HG03095 (cell line): ENCODE results near the gene MACO1.

Experiments
- ATAC-seq: cut with Tn5 transposase; IDR thresholded peaks from one replicate; pipeline ENCODE4 v1.9.1; 2021; ENCODE audit warnings: moderate library complexity; ENCODE audit not compliant: unreplicated experiment

MACO1 gene

DNA sequence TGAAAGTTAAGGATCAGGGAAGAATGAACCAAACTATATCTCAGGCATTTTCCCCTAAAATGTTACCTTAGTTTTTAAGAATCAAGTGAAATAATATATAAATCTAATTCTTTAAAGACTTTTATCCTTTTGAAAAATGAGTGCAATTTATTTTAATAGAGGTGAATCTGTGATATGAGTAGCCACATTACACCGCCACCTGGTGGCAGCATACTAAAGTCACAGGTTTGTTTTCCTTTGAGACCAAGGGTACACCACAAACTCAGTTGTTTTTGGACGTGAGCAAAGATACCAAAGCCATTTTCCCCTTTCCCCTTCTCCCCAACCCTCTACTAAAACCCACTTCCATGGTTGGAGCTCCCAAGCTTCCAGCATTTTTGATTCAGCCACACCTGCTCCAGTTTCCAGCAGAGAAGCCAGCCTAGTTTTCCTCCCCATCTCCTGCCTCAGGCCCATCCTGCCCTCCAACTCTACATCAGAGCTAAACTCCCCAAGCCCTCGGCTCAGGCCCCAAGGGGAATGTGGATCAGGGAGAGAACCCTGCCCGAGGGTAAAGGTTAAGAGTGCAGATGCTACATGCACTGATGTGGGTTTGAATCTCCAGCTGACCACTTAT is 89.9 kb downstream of the MACO1 start:
- ATAC-seq, result no peak

DNA sequence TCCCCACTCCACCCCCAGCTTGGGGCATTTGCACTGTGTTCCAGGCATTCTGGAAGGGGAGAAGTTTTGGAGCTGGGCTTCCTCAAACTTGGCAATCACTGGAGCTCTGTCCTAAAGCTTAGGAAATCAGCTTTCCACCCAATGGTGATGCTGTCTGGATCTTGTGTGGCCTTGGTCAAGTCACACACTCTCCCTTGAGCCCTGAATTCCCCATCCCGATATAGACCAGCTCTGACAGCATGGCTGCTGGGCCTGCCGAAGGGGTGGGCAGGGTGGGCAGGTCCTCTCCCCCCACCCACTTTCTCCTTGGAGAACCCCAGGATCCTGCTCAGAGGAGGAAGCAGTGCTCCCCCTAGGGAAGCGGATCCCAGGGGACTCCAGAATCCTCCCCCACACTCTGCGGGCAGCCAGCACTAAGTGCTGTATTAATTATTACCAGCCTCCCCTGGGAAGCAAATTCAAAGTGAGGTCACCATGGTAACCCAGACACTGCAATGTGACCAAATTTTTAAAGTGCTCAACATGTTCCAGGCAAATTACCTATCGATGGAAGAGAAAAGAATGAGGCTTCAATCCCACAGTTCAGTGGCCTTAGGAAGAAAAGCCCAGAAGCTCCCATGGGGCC is 91.4 kb downstream of the MACO1 start:
- no peak for ATAC-seq

- no peak for ATAC-seq
Observed at GRCh38 chr1:25523542-25523941, 92.8 kb downstream of the MACO1 start.

- no peak for ATAC-seq
Observed at GRCh38 chr1:25524568-25525360, 94.1 kb downstream of the MACO1 start.

DNA sequence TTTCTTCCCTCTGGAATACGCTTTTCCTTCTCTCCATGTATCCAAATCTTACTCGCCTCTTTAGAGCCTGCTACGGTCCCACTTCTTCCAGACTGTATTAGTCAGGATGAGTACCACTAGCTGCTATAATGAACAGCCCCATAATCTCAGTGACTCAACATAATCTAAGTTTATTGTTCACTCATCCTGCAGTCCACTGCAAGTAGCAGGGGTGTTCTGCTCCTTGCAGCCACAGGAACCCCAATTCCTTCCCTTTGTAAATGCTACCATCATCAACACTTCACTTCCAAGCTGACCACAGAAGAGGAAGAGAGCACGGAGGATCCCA is 94.6 kb downstream of the MACO1 start:
- no peak for ATAC-seq

DNA sequence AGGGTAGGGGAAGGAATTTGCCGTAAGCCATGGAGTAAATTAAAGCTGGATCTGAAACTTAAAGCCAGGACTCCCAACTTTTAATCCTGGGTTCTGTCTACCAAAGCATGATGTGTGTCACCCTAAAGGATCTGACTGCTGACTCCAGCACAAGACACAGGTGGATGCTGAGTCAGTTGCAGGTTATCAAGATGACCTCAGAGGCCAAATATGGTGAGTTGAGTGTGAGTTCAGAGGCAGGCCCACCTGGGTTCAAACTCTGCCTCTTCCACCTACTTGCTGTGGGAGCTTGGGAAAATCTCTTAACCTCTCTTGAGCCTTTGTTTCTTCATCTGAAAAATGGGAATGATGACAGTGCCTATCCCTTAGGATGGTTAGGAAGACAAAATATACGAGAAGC is 96.1 kb downstream of the MACO1 start:
- ATAC-seq, result no peak

- ATAC-seq, result no peak
Observed at GRCh38 chr1:25527226-25527846, 96.6 kb downstream of the MACO1 start.

DNA sequence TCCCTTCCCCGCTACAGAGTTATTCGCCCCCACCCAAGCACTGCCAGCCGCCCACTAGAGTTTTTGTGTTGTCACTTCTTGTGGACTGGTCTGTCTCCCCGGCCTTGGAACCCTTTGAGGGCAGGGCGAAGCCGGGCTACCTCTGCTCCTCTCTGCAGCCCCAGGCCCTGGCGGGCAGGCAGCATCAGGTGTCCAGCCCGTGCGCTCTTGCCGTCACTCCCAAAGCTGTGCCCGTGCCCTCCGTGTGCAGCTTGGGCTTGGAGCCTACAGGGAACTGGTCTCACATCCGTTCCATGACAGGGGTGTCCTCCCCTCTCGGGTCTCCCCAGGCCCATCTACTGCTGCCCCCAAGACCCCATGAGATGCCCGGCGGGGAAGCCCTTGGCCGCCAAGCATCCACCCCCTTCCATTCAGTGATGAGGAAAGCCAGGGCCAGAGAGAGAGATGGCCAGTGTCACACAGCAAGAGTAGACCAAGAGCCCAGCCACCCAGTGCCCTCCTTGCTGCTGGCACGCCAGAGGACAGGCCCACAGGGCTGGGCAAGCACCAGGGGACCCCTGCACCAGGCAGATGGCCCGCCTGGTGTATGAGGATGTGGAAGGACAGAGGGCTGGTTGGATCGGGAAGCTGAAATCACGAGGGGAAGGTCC is 97.4 kb downstream of the MACO1 start:
- no peak for ATAC-seq

- ATAC-seq, result no peak
Observed at GRCh38 chr1:25528881-25529517, 98.3 kb downstream of the MACO1 start.

DNA sequence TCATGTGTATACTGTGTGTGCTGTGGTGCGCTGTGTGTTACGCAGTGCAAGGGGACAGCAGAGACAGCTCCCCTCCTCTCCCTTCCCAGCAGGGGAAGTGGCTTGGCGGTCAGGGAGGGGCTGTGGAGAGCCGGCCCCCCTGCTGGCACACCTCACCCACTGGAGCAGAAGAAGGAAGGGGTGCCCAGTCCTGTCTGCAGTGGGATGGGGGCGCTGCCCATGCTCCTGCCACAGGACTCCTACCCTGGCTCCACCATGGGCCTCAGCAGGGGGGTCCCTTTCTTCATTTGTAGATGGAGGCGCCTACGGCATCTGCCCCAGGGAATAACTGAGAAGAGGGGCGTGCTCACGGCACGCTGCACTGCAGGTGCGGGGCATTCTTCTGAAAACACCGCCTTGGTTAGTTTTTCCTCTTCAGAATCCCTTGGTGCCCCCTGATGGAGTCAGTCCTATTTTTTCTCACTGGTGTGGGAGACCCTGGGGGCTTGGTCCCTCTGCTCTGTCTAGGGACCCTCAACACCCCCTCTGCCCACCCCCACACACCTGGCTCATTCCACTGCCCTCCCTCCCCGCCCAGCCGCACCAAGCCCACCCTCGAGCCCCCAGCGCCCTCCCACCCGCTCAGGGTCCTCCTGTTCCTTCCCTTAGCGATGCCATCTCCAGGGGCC is 99.0 kb downstream of the MACO1 start:
- no peak for ATAC-seq

- no peak for ATAC-seq
Observed at GRCh38 chr1:25530186-25531081, 99.7 kb downstream of the MACO1 start.

- no peak for ATAC-seq
Observed at GRCh38 chr1:25531082-25531461, 100.4 kb downstream of the MACO1 start.

- no peak for ATAC-seq
Observed at GRCh38 chr1:25532970-25533369, 102.3 kb downstream of the MACO1 start.

DNA sequence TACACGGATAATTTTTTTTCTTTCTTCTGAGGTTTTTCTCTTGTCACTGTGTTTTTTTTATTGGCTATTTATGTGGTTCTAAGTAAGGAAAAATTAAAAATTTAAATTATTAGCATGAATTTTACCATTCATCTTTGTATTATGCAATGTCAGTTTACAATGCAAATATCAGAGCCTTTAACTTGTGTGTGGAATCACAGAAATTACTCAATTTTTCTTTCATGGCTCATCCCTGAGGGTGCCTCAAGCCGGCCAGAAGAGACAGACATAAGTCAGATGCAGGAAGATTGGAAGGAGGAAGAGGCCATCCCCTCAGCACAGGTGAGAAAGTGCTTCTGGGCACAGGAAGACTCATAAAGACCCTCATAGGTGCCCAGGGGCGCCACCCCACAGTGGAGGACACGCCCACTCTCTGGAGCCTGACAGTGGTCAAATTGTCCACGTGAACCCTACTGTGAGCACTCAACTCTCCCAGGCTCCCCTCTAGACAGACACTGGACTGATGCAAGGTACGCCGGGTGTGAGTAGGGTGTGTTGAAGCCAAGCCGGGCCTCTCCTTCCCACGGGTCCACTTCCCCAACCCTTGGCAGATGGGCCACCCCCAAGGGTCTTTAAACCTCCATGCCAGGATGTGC is 103.2 kb downstream of the MACO1 start:
- ATAC-seq, result no peak

DNA sequence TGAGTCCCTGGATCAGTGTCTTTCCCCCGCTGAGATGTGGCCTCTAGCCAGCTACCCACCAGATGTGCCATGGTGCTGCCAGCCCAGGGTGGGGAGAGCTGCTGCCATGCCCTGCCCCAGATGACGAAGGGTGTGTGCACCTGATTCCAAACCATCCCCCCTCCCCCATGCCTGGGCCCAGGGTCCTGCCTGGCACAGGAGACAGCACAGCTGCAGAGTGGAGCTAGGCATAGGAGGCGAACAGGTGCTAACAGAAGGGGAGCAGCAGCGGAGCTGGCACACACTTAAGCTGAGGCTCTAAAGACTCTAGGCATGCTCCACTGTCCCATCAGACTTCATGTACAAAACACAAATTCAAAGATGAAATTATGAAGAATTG is 103.7 kb downstream of the MACO1 start:
- ATAC-seq, result no peak

DNA sequence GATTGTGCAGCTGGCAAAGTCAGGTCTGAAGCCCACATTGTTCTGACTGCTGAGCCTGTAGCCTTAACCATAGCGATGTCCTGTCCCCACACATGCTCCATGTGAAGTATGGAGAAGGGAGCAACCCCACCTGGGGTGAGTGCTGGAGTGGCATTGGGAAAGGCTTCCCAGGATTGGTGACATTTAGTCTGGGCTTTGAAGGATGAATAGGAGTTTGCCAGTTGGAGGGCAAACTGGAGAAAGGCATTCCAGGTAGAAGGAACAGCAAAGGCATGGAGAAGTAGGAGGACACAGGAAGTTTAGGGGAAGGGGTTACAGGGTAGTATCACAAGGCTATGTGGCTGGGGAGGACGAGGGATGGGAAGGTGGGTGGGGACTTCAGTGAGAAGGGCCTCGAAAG is 105.4 kb downstream of the MACO1 start:
- ATAC-seq, result no peak

DNA sequence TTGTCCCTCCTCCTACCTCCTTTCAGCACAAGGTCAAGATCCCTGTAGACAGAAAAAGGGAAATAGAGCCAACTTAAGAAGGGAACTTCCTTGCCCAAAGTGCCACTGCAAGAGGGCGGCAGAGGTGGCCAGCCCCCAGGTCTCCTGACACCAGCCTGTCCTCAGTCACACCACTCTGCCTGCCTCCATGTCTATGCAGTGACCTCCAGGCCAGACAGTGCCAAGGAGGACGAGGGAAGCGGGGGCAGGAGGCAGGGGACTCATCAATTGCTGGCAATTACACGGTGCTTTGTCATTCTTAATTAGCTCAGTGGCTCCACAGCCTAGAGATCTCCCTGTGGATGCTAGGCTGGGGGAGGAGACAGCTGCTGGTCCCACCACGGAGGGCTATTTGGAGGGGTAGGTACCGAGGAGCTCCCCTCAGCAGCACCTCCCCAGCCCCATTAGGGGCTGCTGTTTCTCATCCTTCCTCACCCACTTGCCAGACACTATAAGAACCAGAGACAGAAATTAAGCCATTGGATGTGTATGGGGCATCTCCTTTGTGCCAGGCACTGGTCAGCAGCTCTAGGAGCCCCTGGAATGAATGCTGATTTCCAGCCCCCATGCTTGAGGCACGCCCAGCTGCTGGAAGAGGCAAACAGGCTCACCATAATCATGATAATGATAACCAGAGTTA is 106.6 kb downstream of the MACO1 start:
- ATAC-seq, result no peak

DNA sequence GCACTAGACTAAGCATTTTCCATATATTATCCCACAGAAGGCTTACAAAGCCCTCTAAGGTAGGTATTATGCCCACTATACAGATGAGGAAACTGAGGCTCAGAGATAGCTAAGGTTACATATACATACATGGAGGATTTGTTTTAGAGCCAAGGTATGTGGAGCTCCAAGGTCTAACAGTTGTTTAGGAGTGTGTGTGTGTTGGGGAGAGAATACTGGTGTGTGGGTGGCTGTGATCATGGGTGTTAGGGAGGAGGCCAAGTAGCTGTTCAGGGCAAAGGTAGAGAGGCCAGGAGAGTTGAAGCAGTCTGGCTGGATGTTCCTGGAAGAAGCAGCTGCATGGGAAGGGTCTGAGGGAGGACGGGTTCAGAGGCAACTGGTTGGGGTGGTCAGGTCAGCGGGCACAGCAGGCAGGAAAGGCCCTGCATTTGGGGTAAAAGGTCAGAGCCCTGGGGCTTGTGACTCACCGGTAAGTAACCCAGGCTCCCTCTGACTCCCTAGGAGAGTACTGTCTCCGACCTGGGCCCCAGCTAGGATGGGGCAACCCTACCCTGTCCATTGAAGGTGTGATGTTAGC is 107.6 kb downstream of the MACO1 start:
- ATAC-seq, result no peak
